Astrocyte (in vitro differentiated cells and primary cell): Measurements from ENCODE around the gene TESPA1. TPM values are rescaled to one million over a fixed set of nuclear protein-coding genes. Genes with fewer than 3 reads are reported as not detected.
"Not testable (repeated sequence)": the region's sequence is repeated elsewhere in the genome, so short reads cannot be mapped to it uniquely, and the experiment has no call there.

Source experiments
- DNase-seq: peaks from one replicate; pipeline ENCODE4 v3.0.0-alpha.2; 2010; ENCODE audit warnings: low read depth
- FAIRE-seq: peaks from 2 replicates; lab custom pipeline; 2011; peaks lifted over from hg19 to GRCh38; lab: Jason Lieb, UNC
- H2AFZ ChIP-seq: 2 replicates; pipeline ENCODE4 v1.6.0; 2012; ENCODE audit warnings: low read depth, low read length, inconsistent platforms
- H3K27ac ChIP-seq: 2 replicates; pipeline ENCODE4 v1.5.1; 2011; ENCODE audit warnings: low read depth, low read length, inconsistent platforms
- H3K27me3 ChIP-seq: 2 replicates; pipeline ENCODE4 v1.6.0; 2011; ENCODE audit warnings: low read length, inconsistent platforms; ENCODE audit not compliant: insufficient read depth
- H3K36me3 ChIP-seq: 2 replicates; pipeline ENCODE4 v1.5.1; 2011; ENCODE audit warnings: low read length, inconsistent platforms; ENCODE audit not compliant: insufficient read depth
- H3K4me1 ChIP-seq: 2 replicates; pipeline ENCODE4 v1.5.1; 2011; ENCODE audit warnings: low read length, inconsistent platforms; ENCODE audit not compliant: insufficient read depth
- H3K4me2 ChIP-seq: 2 replicates; pipeline ENCODE4 v1.6.0; 2012; ENCODE audit warnings: low read length, inconsistent platforms
- H3K4me3 ChIP-seq: 2 replicates; pipeline ENCODE4 v1.5.1; 2011; ENCODE audit warnings: low read depth, mild to moderate bottlenecking, low read length, inconsistent platforms; ENCODE audit not compliant: insufficient read depth
- H3K79me2 ChIP-seq: 2 replicates; pipeline ENCODE4 v1.6.0; 2012; ENCODE audit warnings: mild to moderate bottlenecking, low read length, inconsistent platforms; ENCODE audit not compliant: insufficient read depth
- H3K9ac ChIP-seq: 2 replicates; pipeline ENCODE4 v1.6.0; 2012; ENCODE audit warnings: mild to moderate bottlenecking, low read length, inconsistent platforms
- H3K9me3 ChIP-seq: 2 replicates; pipeline ENCODE4 v1.5.1; 2012; ENCODE audit warnings: low read depth, mild to moderate bottlenecking, low read length, inconsistent platforms; ENCODE audit not compliant: insufficient read depth
- H4K20me1 ChIP-seq: 2 replicates; pipeline ENCODE4 v1.6.0; 2012; ENCODE audit warnings: low read length, inconsistent platforms; ENCODE audit not compliant: insufficient read depth
- H3K27ac Mint-ChIP-seq: one replicate; pipeline ENCODE4 v1.8.0; 2021; ENCODE audit warnings: mild to moderate bottlenecking, mixed read lengths; ENCODE audit not compliant: unreplicated experiment
- H3K27me3 Mint-ChIP-seq: one replicate; pipeline ENCODE4 v1.8.0; 2021; ENCODE audit warnings: low read depth, mixed read lengths; ENCODE audit not compliant: unreplicated experiment
- H3K36me3 Mint-ChIP-seq: one replicate; pipeline ENCODE4 v1.8.0; 2021; ENCODE audit warnings: low read depth, mixed read lengths; ENCODE audit not compliant: unreplicated experiment
- H3K4me1 Mint-ChIP-seq: one replicate; pipeline ENCODE4 v1.8.0; 2021; ENCODE audit warnings: low read depth, mixed read lengths; ENCODE audit not compliant: unreplicated experiment
- H3K4me3 Mint-ChIP-seq: one replicate; pipeline ENCODE4 v1.8.0; 2021; ENCODE audit warnings: mild to moderate bottlenecking, moderate library complexity, mixed read lengths; ENCODE audit not compliant: unreplicated experiment
- H3K9me3 Mint-ChIP-seq: one replicate; pipeline ENCODE4 v1.8.0; 2021; ENCODE audit warnings: mild to moderate bottlenecking, mixed read lengths; ENCODE audit not compliant: unreplicated experiment
- CTCF ChIP-seq: IDR thresholded peaks from 2 replicates; pipeline ENCODE4 v1.5.1; 2011; ENCODE audit warnings: low read depth, mild to moderate bottlenecking, inconsistent platforms, low read length, moderate library complexity; ENCODE audit not compliant: insufficient read depth
- EZH2 ChIP-seq: IDR thresholded peaks from 2 replicates; pipeline ENCODE4 v1.6.1; 2012; ENCODE audit warnings: mild to moderate bottlenecking, low read length, inconsistent platforms; ENCODE audit not compliant: insufficient read depth
- total RNA-seq: library from RNA; stranded (reverse); gene quantifications from 2 replicates; pipeline ENCODE4 v1.2.1, GENCODE V29; 2021

TESPA1 gene
- total RNA-seq, 1 donor from 2014 or later = 0.23 TPM

DNA sequence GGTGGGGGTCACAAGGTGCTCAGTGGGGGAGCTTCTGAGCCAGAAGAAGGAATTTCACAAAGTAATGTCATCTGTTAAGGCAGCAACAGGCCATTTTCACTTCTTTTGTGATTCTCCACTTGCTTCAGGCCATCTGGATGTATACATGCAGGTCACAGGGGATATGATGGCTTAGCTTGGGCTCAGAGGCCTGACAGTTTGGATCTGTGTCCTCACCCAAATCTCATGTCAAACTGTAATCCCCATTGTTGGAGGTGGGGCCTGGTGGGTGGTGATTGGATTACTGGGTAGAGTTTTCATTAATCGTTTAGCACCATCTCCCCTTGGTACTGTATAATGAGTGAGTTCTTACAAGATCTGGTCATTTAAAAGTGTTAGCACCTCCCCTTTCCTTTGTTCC lies 36.4 kb downstream of the TESPA1 start:
- Mint-ChIP-seq H3K9me3 (no peaks in the 10 kb centered on the region), H3K27ac (no peak overlapping the region), H3K27me3 (peaks cover 12% of the 10 kb centered on the region), H3K4me3 (no peak overlapping the region), H3K4me1 (no peaks in the 10 kb centered on the region), H3K36me3 (no peaks in the 10 kb centered on the region)
- Histone ChIP-seq H3K9me3 (no peaks in the 10 kb centered on the region), H3K9ac (no peak overlapping the region), H3K4me3 (no peak overlapping the region), H3K27me3 (no peaks in the 10 kb centered on the region), H2AFZ (no peak overlapping the region), H3K36me3 (no peaks in the 10 kb centered on the region), H4K20me1 (no peaks in the 10 kb centered on the region), H3K27ac (no peak overlapping the region), H3K79me2 (no peaks in the 10 kb centered on the region), H3K4me2 (no peak overlapping the region), H3K4me1 (no peaks in the 10 kb centered on the region)
- no peak for DNase-seq
- FAIRE-seq = no peak
- TF ChIP-seq CTCF (no peak), EZH2 (no peak)

GRCh38 chr12:54945082-54945481 lies 39.5 kb downstream of the TESPA1 start:
- FAIRE-seq (no peak), DNase-seq (no peak)
- Histone ChIP-seq H3K9ac (no peak overlapping the region), H3K4me2 (no peak overlapping the region), H3K9me3 (no peaks in the 10 kb centered on the region), H3K27ac (no peak overlapping the region), H3K36me3 (no peaks in the 10 kb centered on the region), H3K79me2 (no peaks in the 10 kb centered on the region), H3K4me1 (no peaks in the 10 kb centered on the region), H3K4me3 (no peak overlapping the region), H4K20me1 (no peaks in the 10 kb centered on the region), H2AFZ (no peak overlapping the region), H3K27me3 (no peaks in the 10 kb centered on the region)
- H3K27ac Mint-ChIP-seq = no peak overlapping the region
- peaks cover 10% of the 10 kb centered on the region for H3K27me3 Mint-ChIP-seq
- H3K4me1 Mint-ChIP-seq = no peaks in the 10 kb centered on the region
- no peak overlapping the region for H3K4me3 Mint-ChIP-seq
- TF ChIP-seq CTCF (no peak), EZH2 (no peak)
- H3K36me3 Mint-ChIP-seq = no peaks in the 10 kb centered on the region
- H3K9me3 Mint-ChIP-seq = no peaks in the 10 kb centered on the region

GRCh38 chr12:54943292-54943691 lies 41.3 kb downstream of the TESPA1 start:
- H3K4me3 Mint-ChIP-seq, FAIRE-seq, H3K27me3 ChIP-seq, H3K79me2 ChIP-seq, H3K4me2 ChIP-seq, DNase-seq, H3K36me3 ChIP-seq, H3K9me3 ChIP-seq, H3K36me3 Mint-ChIP-seq, H4K20me1 ChIP-seq, H3K9ac ChIP-seq, H3K4me3 ChIP-seq, H3K27ac Mint-ChIP-seq, H3K9me3 Mint-ChIP-seq, H3K4me1 Mint-ChIP-seq, H3K27me3 Mint-ChIP-seq, H2AFZ ChIP-seq, H3K27ac ChIP-seq, H3K4me1 ChIP-seq: not testable (repeated sequence)
